ENCODE data around the gene ABCD1.

GRCh38 chrX:153740631-153741222 lies 16.1 kb downstream of the ABCD1 start:
- no peak for TF ChIP-seq POLR2AphosphoS5 (IDR thresholded peaks at IDR 0.05)
- TF ChIP-seq, protein P1, sequence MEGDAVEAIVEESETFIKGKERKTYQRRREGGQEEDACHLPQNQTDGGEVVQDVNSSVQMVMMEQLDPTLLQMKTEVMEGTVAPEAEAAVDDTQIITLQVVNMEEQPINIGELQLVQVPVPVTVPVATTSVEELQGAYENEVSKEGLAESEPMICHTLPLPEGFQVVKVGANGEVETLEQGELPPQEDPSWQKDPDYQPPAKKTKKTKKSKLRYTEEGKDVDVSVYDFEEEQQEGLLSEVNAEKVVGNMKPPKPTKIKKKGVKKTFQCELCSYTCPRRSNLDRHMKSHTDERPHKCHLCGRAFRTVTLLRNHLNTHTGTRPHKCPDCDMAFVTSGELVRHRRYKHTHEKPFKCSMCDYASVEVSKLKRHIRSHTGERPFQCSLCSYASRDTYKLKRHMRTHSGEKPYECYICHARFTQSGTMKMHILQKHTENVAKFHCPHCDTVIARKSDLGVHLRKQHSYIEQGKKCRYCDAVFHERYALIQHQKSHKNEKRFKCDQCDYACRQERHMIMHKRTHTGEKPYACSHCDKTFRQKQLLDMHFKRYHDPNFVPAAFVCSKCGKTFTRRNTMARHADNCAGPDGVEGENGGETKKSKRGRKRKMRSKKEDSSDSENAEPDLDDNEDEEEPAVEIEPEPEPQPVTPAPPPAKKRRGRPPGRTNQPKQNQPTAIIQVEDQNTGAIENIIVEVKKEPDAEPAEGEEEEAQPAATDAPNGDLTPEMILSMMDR (IDR thresholded peaks at IDR 0.05; ENCODE audit: poor library complexity, severe bottlenecking), result no peak

All from neural cell (in vitro differentiated cells).